ENCODE measurements around the gene HECTD4.

The HECTD4 gene

DNA sequence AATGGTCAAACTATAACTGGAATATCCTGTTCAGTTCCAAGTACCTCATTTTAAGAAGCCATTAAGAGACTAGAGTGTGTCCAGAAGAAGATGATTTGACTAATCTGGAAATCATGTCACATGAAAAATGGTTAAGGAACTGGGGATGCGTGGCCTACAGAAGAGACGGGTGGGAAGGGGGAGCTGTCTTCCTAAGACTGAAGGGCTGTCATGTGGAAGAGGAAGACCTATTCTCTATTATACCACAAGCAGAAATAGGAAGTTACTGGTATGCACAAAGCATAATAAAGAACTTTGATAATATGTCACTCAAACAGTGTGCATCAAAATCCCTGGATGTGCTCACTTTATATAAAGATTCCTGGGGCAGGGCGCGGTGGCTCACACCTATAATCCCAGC, 50.3 kb downstream of the HECTD4 start:
- TF ChIP-seq ZFX (IDR thresholded peaks at IDR 0.05): no peak
- TF ChIP-seq, protein P1, sequence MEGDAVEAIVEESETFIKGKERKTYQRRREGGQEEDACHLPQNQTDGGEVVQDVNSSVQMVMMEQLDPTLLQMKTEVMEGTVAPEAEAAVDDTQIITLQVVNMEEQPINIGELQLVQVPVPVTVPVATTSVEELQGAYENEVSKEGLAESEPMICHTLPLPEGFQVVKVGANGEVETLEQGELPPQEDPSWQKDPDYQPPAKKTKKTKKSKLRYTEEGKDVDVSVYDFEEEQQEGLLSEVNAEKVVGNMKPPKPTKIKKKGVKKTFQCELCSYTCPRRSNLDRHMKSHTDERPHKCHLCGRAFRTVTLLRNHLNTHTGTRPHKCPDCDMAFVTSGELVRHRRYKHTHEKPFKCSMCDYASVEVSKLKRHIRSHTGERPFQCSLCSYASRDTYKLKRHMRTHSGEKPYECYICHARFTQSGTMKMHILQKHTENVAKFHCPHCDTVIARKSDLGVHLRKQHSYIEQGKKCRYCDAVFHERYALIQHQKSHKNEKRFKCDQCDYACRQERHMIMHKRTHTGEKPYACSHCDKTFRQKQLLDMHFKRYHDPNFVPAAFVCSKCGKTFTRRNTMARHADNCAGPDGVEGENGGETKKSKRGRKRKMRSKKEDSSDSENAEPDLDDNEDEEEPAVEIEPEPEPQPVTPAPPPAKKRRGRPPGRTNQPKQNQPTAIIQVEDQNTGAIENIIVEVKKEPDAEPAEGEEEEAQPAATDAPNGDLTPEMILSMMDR (conservative IDR thresholded peaks at IDR 0.05): no peak

DNA sequence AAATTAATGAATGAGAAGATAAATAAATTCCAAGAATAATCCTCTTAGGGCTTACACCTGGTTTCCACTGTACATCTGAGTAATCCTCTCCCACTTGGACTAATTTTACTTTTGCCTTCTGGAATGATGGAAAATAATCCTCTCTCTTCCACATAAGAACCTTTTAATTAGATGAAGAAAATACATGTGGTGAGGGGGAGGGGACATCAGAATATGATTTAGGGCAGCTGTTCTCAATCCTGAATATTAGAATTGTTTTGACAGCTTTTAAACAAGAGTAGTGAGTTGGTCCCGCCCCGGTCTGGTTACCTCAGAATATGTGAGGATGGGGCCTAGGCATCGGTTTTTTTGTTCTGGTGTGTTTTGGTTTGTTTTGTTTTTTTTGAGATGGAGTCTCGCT, 51.5 kb downstream of the HECTD4 start:
- H3K27ac ChIP-seq: no peak overlapping the region
- TF ChIP-seq, protein P1 (conservative IDR thresholded peaks at IDR 0.05): no peak
- TF ChIP-seq ZFX (IDR thresholded peaks at IDR 0.05): no peak

More for the DNA sequence above, 50.3 kb downstream of the HECTD4 start:
- no peak overlapping the region for H3K27ac ChIP-seq

DNA sequence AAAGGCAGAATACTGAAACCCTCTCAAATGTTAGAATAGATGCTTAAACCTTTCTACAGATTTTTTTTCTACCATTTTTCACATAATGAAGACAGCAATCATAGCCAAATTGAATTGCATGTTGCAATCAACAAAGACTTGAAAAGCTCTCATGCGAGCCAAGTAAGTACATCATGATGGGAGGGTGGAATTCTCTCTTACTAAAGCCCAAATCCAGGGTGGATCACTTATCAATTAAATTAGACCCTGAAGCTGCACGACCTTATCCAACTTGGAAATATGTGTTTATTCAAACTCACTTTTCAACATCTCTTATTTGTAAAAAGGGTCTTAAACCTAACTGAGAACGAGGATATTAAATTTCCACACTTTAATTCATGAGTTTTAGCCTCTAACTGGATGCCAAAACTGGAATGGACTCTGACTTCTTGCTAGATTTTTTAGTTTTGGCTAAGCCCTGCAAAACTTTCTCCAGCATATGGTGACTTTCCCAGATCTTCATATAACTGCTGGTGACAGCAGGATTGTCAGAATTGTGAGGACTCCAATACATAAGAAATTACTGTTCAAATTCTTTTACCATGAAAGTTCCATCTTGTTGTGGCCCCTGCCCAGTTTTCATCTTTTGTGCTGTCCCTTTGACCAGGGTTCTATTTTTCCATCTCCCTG, 53.6 kb downstream of the HECTD4 start:
- no peak for TF ChIP-seq ZFX (IDR thresholded peaks at IDR 0.05)
- TF ChIP-seq, protein P1 (conservative IDR thresholded peaks at IDR 0.05): no peak
- no peak overlapping the region for H3K27ac ChIP-seq

DNA sequence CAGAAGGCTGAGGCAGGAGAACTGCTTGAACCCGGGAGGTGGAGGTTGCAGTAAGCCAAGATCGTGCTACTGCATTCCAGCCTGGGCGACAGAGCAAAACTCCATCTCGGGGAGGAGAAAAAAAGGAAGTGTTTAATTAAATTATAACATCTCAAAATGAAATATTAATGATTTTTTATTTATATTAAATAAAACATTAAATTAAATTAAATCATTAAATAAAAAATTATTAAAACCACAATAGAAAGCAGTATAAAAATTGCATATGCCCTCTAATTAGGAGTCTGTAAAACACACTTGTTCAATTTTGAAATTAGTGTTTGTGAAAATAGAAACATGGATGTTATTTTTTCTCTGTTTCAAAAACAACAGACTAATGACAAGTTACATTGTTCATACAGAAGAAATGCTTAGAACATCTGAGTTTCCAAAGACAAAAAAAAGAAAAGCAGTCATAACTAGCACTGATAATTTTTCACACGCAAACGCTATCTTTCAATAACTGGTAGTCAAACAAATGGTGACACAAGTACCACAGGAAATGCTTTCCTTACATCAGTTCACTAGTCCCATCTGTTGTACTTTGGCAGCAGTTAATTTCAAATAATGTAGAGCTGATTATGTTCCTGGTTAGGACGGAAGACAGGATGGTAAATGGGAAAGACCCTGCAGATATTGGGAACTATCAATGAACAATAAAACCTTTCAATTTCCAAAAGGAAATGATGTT, 54.9 kb downstream of the HECTD4 start:
- TF ChIP-seq, protein P1 (conservative IDR thresholded peaks at IDR 0.05): no peak
- no peak for TF ChIP-seq ZFX (IDR thresholded peaks at IDR 0.05)
- H3K27ac ChIP-seq: no peak overlapping the region

DNA sequence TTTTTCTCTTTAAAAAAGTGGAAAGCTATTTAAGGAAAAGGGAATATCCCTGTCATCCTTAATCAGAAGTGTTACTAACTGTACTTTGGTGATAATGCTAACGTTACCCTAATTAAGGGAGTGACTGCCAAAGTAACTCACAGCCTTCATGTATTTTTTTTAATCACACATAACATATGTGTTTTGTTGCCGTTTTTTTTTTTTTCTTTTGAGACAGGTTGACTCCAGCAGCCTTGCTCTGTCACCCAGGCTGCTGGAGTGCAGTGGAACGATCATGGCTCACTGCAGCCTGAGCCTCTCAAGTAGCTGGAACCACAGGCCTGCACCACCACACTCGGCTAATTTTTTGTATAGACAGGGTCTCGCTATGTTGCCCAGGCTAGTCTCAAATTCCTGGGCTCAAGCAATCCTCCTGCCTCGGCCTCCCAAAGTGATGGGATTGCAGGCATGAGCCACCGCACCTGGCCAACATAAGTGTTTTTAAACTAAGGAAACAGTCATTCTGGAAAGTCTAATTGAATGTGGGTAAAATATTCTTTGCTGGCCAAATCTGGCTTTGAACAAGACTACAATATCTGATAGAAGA, 56.5 kb downstream of the HECTD4 start:
- no peak overlapping the region for H3K27ac ChIP-seq
- no peak for TF ChIP-seq ZFX (IDR thresholded peaks at IDR 0.05)
- TF ChIP-seq, protein P1 (conservative IDR thresholded peaks at IDR 0.05): no peak

DNA sequence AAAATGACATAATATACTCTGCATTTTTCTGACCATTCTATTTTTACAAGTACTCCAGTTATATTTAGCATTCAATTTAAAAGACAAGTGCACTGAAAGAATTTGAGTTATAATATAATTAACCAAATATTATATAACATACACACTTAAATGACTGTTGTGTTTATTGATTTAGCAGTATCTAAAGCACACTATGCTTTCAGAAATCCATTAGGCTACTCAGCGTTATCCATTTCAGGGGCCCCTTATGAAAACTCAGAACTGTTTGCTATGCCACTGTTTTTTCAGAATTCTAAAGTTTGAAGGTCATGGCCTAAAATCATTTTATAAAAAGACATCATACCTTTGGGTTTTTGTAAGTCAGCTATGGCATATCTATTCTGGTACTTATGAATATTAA, 57.1 kb downstream of the HECTD4 start:
- no peak overlapping the region for H3K27ac ChIP-seq

DNA sequence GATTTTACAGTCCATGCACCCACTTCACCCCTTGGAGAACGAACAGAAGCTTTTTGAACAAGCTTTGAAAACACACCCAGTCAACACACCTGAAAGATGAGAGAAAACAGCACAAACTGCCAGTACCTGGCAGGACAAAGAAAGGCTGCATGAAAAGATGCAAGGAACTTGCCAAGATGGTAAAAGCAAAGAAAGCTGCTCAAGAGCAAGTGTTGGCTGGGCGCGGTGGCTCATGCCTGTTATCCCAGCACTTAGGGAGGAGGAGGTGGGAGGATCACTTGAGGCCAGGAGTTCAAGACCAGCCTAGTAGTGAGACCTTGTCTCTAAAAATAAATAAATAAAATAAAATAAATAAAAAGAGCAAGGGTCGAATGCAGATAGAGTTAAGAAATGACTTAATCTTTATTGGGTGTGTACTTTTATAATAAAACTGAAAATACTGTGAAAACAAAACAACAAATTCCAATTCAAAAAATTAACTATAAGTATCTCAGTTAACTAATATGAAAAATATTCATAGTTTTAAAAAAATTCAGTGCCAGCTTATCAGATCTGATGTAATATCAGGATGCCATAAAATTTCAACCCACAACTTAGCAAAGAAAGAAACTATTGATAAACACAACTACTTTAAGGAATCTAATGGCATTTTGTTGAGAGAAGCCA, 59.2 kb downstream of the HECTD4 start:
- TF ChIP-seq, protein P1 (conservative IDR thresholded peaks at IDR 0.05): no peak
- TF ChIP-seq ZFX (IDR thresholded peaks at IDR 0.05): no peak
- no peak overlapping the region for H3K27ac ChIP-seq

More for the DNA sequence above, 57.1 kb downstream of the HECTD4 start:
- TF ChIP-seq ZFX (IDR thresholded peaks at IDR 0.05): no peak
